ENCODE results near the gene LRP1B.

Gene LRP1B

GRCh38 chr2:142033393-142033792 is 97.4 kb downstream of the LRP1B start:
- Histone ChIP-seq H3K4me3 (ENCODE audit: low read length in 2 of 2) (no peak overlapping the region), H3K36me3 (ENCODE audit: control insufficient read depth in 2 of 2, insufficient read depth in 2 of 2, low read length in 2 of 2) (no peaks in the 10 kb centered on the region), H3K27me3 (ENCODE audit: control insufficient read depth in 2 of 2, insufficient read depth in 2 of 2, low read length in 2 of 2) (no peaks in the 10 kb centered on the region), H3K9me3 (ENCODE audit: control insufficient read depth in 2 of 2, low read length in 2 of 2) (no peaks in the 10 kb centered on the region), H3K9ac (ENCODE audit: low read depth in 1 of 2, low read length in 2 of 2) (no peak overlapping the region), H3K4me1 (ENCODE audit: control insufficient read depth in 2 of 2, insufficient read depth in 2 of 2, low read length in 2 of 2) (no peaks in the 10 kb centered on the region), H3K27ac (ENCODE audit: low read depth in 2 of 2, low read length in 2 of 2) (no peak overlapping the region)

- no peaks in the 10 kb centered on the region for H3K36me3 ChIP-seq (ENCODE audit: control insufficient read depth in 2 of 2, insufficient read depth in 2 of 2, low read length in 2 of 2)
- no peak overlapping the region for H3K9ac ChIP-seq (ENCODE audit: low read depth in 1 of 2, low read length in 2 of 2)
- no peak overlapping the region for H3K27ac ChIP-seq (ENCODE audit: low read depth in 2 of 2, low read length in 2 of 2)
- H3K4me1 ChIP-seq (ENCODE audit: control insufficient read depth in 2 of 2, insufficient read depth in 2 of 2, low read length in 2 of 2), result no peaks in the 10 kb centered on the region
- H3K4me3 ChIP-seq (ENCODE audit: low read length in 2 of 2), result no peak overlapping the region
- H3K27me3 ChIP-seq (ENCODE audit: control insufficient read depth in 2 of 2, insufficient read depth in 2 of 2, low read length in 2 of 2), result no peaks in the 10 kb centered on the region
- H3K9me3 ChIP-seq (ENCODE audit: control insufficient read depth in 2 of 2, low read length in 2 of 2), result no peaks in the 10 kb centered on the region
Measured at GRCh38 chr2:142031656-142032055, 99.2 kb downstream of the LRP1B start.

GRCh38 chr2:142030735-142031134 is 100.1 kb downstream of the LRP1B start:
- no peak overlapping the region for H3K27ac ChIP-seq (ENCODE audit: low read depth in 2 of 2, low read length in 2 of 2)
- H3K9me3 ChIP-seq (ENCODE audit: control insufficient read depth in 2 of 2, low read length in 2 of 2), result no peaks in the 10 kb centered on the region
- H3K4me3 ChIP-seq (ENCODE audit: low read length in 2 of 2), result no peak overlapping the region
- H3K27me3 ChIP-seq (ENCODE audit: control insufficient read depth in 2 of 2, insufficient read depth in 2 of 2, low read length in 2 of 2), result no peaks in the 10 kb centered on the region
- no peaks in the 10 kb centered on the region for H3K4me1 ChIP-seq (ENCODE audit: control insufficient read depth in 2 of 2, insufficient read depth in 2 of 2, low read length in 2 of 2)
- H3K9ac ChIP-seq (ENCODE audit: low read depth in 1 of 2, low read length in 2 of 2), result no peak overlapping the region
- no peaks in the 10 kb centered on the region for H3K36me3 ChIP-seq (ENCODE audit: control insufficient read depth in 2 of 2, insufficient read depth in 2 of 2, low read length in 2 of 2)

- Histone ChIP-seq H3K27me3 (ENCODE audit: control insufficient read depth in 2 of 2, insufficient read depth in 2 of 2, low read length in 2 of 2) (no peaks in the 10 kb centered on the region), H3K4me3 (ENCODE audit: low read length in 2 of 2) (no peak overlapping the region), H3K27ac (ENCODE audit: low read depth in 2 of 2, low read length in 2 of 2) (no peak overlapping the region), H3K36me3 (ENCODE audit: control insufficient read depth in 2 of 2, insufficient read depth in 2 of 2, low read length in 2 of 2) (no peaks in the 10 kb centered on the region), H3K4me1 (ENCODE audit: control insufficient read depth in 2 of 2, insufficient read depth in 2 of 2, low read length in 2 of 2) (no peaks in the 10 kb centered on the region), H3K9ac (ENCODE audit: low read depth in 1 of 2, low read length in 2 of 2) (no peak overlapping the region), H3K9me3 (ENCODE audit: control insufficient read depth in 2 of 2, low read length in 2 of 2) (no peaks in the 10 kb centered on the region)
Measured at GRCh38 chr2:142029974-142030373, 100.8 kb downstream of the LRP1B start.

- H3K27me3 ChIP-seq (ENCODE audit: control insufficient read depth in 2 of 2, insufficient read depth in 2 of 2, low read length in 2 of 2), result no peaks in the 10 kb centered on the region
- H3K36me3 ChIP-seq (ENCODE audit: control insufficient read depth in 2 of 2, insufficient read depth in 2 of 2, low read length in 2 of 2), result no peaks in the 10 kb centered on the region
- H3K4me1 ChIP-seq (ENCODE audit: control insufficient read depth in 2 of 2, insufficient read depth in 2 of 2, low read length in 2 of 2), result no peaks in the 10 kb centered on the region
- H3K9me3 ChIP-seq (ENCODE audit: control insufficient read depth in 2 of 2, low read length in 2 of 2), result no peaks in the 10 kb centered on the region
- no peak overlapping the region for H3K27ac ChIP-seq (ENCODE audit: low read depth in 2 of 2, low read length in 2 of 2)
- no peak overlapping the region for H3K4me3 ChIP-seq (ENCODE audit: low read length in 2 of 2)
- no peak overlapping the region for H3K9ac ChIP-seq (ENCODE audit: low read depth in 1 of 2, low read length in 2 of 2)
Measured at GRCh38 chr2:142025394-142025793, 105.4 kb downstream of the LRP1B start.

GRCh38 chr2:142020368-142020767 is 110.4 kb downstream of the LRP1B start:
- Histone ChIP-seq H3K36me3 (ENCODE audit: control insufficient read depth in 2 of 2, insufficient read depth in 2 of 2, low read length in 2 of 2) (no peaks in the 10 kb centered on the region), H3K27me3 (ENCODE audit: control insufficient read depth in 2 of 2, insufficient read depth in 2 of 2, low read length in 2 of 2) (no peaks in the 10 kb centered on the region), H3K27ac (ENCODE audit: low read depth in 2 of 2, low read length in 2 of 2) (no peak overlapping the region), H3K9me3 (ENCODE audit: control insufficient read depth in 2 of 2, low read length in 2 of 2) (no peaks in the 10 kb centered on the region), H3K9ac (ENCODE audit: low read depth in 1 of 2, low read length in 2 of 2) (no peak overlapping the region), H3K4me1 (ENCODE audit: control insufficient read depth in 2 of 2, insufficient read depth in 2 of 2, low read length in 2 of 2) (no peaks in the 10 kb centered on the region), H3K4me3 (ENCODE audit: low read length in 2 of 2) (no peak overlapping the region)

- H3K9me3 ChIP-seq (ENCODE audit: control insufficient read depth in 2 of 2, low read length in 2 of 2), result no peaks in the 10 kb centered on the region
- H3K9ac ChIP-seq (ENCODE audit: low read depth in 1 of 2, low read length in 2 of 2), result no peak overlapping the region
- H3K36me3 ChIP-seq (ENCODE audit: control insufficient read depth in 2 of 2, insufficient read depth in 2 of 2, low read length in 2 of 2), result no peaks in the 10 kb centered on the region
- no peaks in the 10 kb centered on the region for H3K4me1 ChIP-seq (ENCODE audit: control insufficient read depth in 2 of 2, insufficient read depth in 2 of 2, low read length in 2 of 2)
- no peak overlapping the region for H3K4me3 ChIP-seq (ENCODE audit: low read length in 2 of 2)
- no peaks in the 10 kb centered on the region for H3K27me3 ChIP-seq (ENCODE audit: control insufficient read depth in 2 of 2, insufficient read depth in 2 of 2, low read length in 2 of 2)
- no peak overlapping the region for H3K27ac ChIP-seq (ENCODE audit: low read depth in 2 of 2, low read length in 2 of 2)
Measured at GRCh38 chr2:142014536-142014935, 116.3 kb downstream of the LRP1B start.

- H3K9me3 ChIP-seq (ENCODE audit: control insufficient read depth in 2 of 2, low read length in 2 of 2), result no peaks in the 10 kb centered on the region
- no peaks in the 10 kb centered on the region for H3K27me3 ChIP-seq (ENCODE audit: control insufficient read depth in 2 of 2, insufficient read depth in 2 of 2, low read length in 2 of 2)
- no peaks in the 10 kb centered on the region for H3K36me3 ChIP-seq (ENCODE audit: control insufficient read depth in 2 of 2, insufficient read depth in 2 of 2, low read length in 2 of 2)
- H3K4me1 ChIP-seq (ENCODE audit: control insufficient read depth in 2 of 2, insufficient read depth in 2 of 2, low read length in 2 of 2), result no peaks in the 10 kb centered on the region
- no peak overlapping the region for H3K4me3 ChIP-seq (ENCODE audit: low read length in 2 of 2)
- H3K27ac ChIP-seq (ENCODE audit: low read depth in 2 of 2, low read length in 2 of 2), result no peak overlapping the region
- no peak overlapping the region for H3K9ac ChIP-seq (ENCODE audit: low read depth in 1 of 2, low read length in 2 of 2)
Measured at GRCh38 chr2:142012797-142013196, 118.0 kb downstream of the LRP1B start.

GRCh38 chr2:142010477-142011270 is 120.1 kb downstream of the LRP1B start:
- H3K4me1 ChIP-seq (ENCODE audit: control insufficient read depth in 2 of 2, insufficient read depth in 2 of 2, low read length in 2 of 2), result no peaks in the 10 kb centered on the region
- H3K9me3 ChIP-seq (ENCODE audit: control insufficient read depth in 2 of 2, low read length in 2 of 2), result no peaks in the 10 kb centered on the region
- H3K36me3 ChIP-seq (ENCODE audit: control insufficient read depth in 2 of 2, insufficient read depth in 2 of 2, low read length in 2 of 2), result no peaks in the 10 kb centered on the region
- H3K27ac ChIP-seq (ENCODE audit: low read depth in 2 of 2, low read length in 2 of 2), result no peak overlapping the region
- H3K4me3 ChIP-seq (ENCODE audit: low read length in 2 of 2), result no peak overlapping the region
- H3K9ac ChIP-seq (ENCODE audit: low read depth in 1 of 2, low read length in 2 of 2), result no peak overlapping the region
- no peaks in the 10 kb centered on the region for H3K27me3 ChIP-seq (ENCODE audit: control insufficient read depth in 2 of 2, insufficient read depth in 2 of 2, low read length in 2 of 2)

- Histone ChIP-seq H3K9me3 (ENCODE audit: control insufficient read depth in 2 of 2, low read length in 2 of 2) (no peaks in the 10 kb centered on the region), H3K36me3 (ENCODE audit: control insufficient read depth in 2 of 2, insufficient read depth in 2 of 2, low read length in 2 of 2) (no peaks in the 10 kb centered on the region), H3K27ac (ENCODE audit: low read depth in 2 of 2, low read length in 2 of 2) (no peak overlapping the region), H3K4me3 (ENCODE audit: low read length in 2 of 2) (no peak overlapping the region), H3K4me1 (ENCODE audit: control insufficient read depth in 2 of 2, insufficient read depth in 2 of 2, low read length in 2 of 2) (no peaks in the 10 kb centered on the region), H3K9ac (ENCODE audit: low read depth in 1 of 2, low read length in 2 of 2) (no peak overlapping the region), H3K27me3 (ENCODE audit: control insufficient read depth in 2 of 2, insufficient read depth in 2 of 2, low read length in 2 of 2) (no peaks in the 10 kb centered on the region)
Measured at GRCh38 chr2:142008135-142008744, 122.6 kb downstream of the LRP1B start.

Measured in mucosa of rectum (tissue), 2 donors.